Measurements from ENCODE around the gene OR6C65.
"Not testable (repeated sequence)": the region's sequence is repeated elsewhere in the genome, so short reads cannot be mapped to it uniquely, and the experiment has no call there.

OR6C65 gene
- total RNA-seq = 0 reads per million in 3 experiments

DNA sequence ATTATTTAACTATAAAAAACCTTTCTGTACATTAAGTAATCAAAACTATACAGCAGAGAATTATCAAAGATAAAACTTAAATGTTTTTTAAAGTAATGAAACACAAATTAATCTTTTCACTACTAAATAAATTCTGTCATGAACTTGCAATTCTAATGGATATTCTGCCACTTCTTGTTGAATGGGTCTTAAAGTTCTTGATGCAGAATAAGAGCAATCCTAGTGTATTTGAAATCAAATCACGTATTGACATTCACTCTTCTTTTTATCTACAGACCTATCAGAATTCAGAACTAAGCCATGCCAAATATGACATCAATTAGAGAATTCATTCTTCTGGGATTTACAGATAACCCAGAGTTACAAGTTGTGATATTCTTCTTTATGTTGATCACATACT is at the start of gene OR6C65:
Gene OR6C65, plus strand, starts transcription at position 301 of the 400 bp plus-strand sequence. Its CDS starts 0 bp downstream, at position 301.
- no peak for DNase-seq

GRCh38 chr12:55355338-55355737 is 45.0 kb upstream of the OR6C65 start:
- not testable (repeated sequence) for DNase-seq

DNA sequence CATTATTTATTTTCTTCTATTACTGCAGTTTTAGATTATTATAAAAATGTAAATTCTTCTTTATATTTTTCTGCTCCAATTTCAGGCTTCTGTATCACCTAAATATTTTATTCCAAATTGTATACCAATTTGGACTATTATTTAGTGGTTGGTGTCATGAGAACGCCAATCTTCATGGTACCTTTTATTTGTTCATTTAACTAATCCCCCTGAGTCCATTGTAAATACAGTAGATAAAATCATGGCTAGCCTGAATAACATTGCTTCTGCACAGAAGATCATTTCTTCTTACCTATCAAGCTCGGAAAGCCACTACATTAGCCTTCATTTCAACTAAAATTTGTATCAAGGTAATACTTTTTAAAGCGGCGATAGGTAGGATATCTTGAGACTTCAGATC is 37.7 kb upstream of the OR6C65 start, which contains the start of gene OR6C75:
Gene OR6C75, plus strand, starts transcription at position 301 of the 400 bp plus-strand sequence. CDS start 2,136 bp downstream, outside the sequence.
- no peak for DNase-seq

DNA sequence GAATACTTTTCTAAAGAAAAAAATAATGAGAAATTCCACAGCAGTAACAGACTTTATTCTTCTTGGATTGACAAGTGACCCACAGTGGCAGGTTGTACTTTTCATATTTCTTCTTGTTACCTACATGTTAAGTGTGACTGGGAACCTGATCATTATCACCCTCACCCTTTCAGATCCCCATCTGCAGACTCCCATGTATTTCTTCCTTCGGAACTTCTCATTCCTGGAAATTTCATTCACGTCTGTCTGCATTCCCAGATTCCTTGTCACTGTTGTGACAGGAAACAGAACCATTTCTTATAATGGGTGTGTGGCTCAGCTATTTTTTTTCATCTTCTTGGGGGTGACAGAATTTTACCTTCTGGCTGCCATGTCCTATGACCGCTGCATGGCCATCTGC is 35.2 kb upstream of the OR6C65 start:
- DNase-seq = no peak

- no peak for DNase-seq
Measured at GRCh38 chr12:55372521-55372920, 27.8 kb upstream of the OR6C65 start.

- no peak for DNase-seq
Measured at GRCh38 chr12:55385891-55386290, 14.4 kb upstream of the OR6C65 start.

GRCh38 chr12:55392032-55392795 is 8.1 kb upstream of the OR6C65 start:
- DNase-seq = no peak

GRCh38 chr12:55396326-55396725 is 4.0 kb upstream of the OR6C65 start:
- no peak for DNase-seq

GRCh38 chr12:55407866-55408265 is 7.5 kb downstream of the OR6C65 start:
- DNase-seq = no peak

DNA sequence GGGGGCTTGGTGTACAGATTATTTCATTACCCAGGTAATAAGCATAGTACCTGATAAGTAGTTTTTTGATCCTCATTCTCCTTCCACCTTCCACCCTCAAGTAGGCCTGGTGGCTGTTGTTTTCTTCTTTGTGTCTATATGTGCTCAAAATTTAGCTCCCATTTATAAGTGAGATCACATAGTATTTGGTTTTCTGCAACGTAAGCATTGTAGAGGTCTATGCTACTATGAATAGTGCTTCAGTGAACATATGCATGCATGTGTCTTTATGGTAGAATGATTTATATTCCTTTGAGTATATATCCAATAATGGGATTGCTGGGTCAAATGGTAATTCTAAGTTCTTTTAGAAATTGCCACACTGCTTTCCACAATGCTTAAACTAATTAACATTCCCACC is 8.8 kb downstream of the OR6C65 start:
- not testable (repeated sequence) for DNase-seq

DNA sequence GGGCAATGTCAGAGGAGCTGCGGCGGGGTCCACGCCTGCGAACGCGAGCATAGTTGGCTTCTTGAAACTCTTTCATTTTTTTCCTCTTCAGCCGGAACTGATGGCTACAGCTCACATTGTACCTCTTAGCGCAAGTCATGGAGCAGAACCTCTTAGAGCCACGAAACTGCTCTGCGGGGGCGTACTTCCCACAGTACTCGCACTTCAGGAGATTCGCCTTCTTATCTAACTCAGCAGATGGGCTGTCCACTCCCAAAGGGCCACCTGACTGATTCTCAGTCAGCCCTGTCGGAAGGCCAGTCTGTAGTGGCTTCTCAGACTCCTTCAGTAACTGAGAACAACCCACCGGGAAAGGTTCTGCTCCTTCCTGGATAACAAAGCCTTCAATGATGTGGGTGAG is 11.8 kb downstream of the OR6C65 start:
- not testable (repeated sequence) for DNase-seq

DNA sequence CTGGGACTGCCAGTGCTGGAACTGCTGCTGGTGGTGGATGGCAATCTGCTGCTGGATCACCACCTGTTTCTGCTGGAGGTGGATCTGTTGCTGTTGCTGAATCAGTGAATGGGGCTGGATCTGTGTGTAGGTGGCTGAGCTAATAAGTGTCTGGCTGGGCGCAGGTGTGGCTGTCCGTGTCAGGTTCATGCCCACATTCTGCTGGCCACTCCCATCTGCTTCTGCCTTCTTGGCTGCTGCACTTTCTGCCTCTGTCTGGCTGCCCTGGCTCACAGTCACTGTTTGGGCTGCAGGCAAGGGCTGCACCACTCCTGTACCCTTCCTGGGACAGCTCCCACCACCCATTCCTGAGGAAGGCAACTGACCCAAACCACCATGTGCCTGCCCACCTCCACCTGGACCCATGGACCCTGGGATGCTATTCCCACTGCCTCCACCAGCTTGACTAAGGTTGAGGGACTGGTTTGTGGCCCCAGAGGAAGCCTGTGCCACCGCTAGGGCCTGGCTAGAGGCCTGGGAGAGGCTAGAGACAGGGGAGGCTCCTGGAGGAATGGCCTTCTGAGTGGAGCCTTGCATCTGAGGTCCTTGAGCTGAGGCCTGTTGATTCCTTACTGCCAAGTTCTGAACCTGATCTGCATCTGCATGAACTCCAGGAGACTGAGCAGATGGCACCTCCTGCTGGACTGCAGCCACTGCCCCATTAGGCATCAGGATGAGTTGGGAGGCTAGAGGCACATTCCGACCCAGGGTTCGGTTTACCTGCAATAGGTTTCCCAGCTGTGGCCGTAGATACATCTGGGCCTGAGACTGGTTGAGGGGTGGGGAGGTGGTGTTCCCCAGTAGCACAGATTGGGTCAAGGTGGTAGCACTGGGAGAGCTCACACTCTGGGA is 13.4 kb downstream of the OR6C65 start:
- not testable (repeated sequence) for DNase-seq

- not testable (repeated sequence) for DNase-seq
Measured at GRCh38 chr12:55414396-55414823, 14.1 kb downstream of the OR6C65 start.

- DNase-seq = not testable (repeated sequence)
Measured at GRCh38 chr12:55414889-55415288, 14.6 kb downstream of the OR6C65 start.

DNA sequence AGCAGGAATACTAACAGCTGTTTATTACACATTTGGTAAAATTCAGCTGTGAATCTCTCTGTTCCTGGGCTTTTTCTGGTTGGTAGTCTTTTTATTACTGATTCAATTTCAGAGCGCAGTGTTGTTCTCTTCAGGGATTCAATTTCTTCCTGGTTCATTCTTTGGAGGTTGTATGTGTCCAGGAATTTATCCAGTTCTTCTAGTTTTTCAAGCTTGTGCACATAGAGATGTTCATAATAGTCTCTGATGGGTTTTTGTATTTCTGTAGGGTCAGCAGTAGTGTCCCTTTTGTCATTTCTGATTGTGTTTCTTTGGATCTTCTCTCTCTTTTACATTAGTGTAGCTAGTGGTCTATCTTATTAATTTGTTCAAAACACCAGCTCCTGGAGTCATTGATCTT is 16.6 kb downstream of the OR6C65 start:
- no peak for DNase-seq

DNA sequence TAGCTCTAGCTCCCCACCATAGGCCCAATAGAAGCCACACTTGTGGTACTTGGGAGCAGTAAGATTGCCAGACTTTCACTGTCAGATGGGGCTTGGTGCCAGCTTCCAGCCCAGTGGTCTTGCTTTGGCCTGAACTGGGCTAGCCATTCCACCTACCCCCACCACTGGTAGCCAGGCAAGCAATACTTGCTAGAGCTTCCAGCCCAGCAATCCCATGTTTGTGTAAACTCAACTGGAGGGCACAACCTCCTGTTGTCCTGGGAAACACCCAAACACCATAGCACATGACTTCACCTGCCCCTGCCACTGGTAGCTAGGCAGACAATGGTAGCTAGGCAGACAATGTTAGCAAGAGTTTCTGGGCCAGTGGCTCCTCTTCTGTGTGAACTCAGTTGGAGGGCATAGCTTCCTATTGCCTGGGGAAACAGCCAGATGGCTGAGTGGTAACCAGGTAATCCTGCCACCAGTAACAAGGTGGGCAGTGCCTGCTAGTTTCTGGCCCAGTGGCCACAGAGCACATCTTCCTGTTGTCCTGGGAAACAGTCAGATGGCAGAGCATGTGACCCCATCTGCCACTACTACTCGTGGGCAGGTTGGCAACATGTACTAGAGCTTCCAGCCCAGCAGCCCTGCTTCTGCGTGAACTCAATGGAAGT is 20.1 kb downstream of the OR6C65 start:
- DNase-seq = no peak

GRCh38 chr12:55425954-55426353 is 25.6 kb downstream of the OR6C65 start, which contains the start of gene OR6C76:
OR6C76 (plus strand) TSS chr12:55426254; CDS start chr12:55426254, 0 bp downstream.
- no peak for DNase-seq

DNA sequence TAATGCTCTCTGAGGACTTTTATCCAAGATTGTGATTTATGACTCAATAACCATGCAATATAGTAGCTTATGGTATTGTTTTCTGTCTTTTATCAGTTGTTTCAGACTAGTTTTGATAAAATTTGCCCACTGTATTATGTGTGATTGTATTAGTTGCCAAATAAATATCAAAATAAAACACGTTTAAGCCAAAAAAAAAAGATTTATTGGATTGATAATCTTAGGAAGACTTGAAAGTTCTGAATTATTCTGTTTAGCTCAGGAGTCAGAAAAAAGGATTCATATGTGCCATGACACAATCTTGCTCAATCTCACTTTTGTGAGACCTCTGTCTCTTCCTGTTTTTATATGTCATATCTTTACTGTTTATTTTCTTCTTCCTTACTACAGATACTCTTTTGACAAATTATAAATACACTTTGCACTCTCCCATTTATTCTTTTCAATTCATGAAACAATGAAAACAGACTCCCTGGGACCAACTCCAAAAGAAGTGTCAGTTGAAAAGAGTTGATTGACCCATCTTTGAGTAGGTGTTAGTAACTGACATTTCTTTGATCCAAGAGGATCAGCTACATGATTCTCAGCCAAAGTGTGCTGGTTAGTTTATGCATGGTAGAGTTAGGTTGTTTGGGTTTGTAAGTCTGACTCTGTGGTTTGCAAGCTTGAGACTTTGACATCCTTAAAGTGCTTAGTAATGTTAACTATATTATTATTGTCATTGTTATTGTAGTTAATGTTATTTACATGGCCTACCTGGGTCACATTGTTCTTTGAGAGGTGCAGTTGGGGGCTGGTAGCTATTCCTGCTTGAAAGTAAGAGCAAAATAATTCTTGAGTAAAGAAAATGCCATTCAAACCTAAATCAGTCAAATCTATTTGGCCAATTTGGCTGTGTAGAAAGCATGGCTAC is 28.3 kb downstream of the OR6C65 start:
- no peak for DNase-seq

- not testable (repeated sequence) for DNase-seq
Measured at GRCh38 chr12:55441233-55441632, 40.9 kb downstream of the OR6C65 start.

GRCh38 chr12:55443776-55444175 is 43.4 kb downstream of the OR6C65 start, which contains the start of gene OR6C2:
OR6C2 (plus strand) TSS chr12:55444076; CDS start chr12:55452214, 8,138 bp downstream.
- no peak for DNase-seq

DNA sequence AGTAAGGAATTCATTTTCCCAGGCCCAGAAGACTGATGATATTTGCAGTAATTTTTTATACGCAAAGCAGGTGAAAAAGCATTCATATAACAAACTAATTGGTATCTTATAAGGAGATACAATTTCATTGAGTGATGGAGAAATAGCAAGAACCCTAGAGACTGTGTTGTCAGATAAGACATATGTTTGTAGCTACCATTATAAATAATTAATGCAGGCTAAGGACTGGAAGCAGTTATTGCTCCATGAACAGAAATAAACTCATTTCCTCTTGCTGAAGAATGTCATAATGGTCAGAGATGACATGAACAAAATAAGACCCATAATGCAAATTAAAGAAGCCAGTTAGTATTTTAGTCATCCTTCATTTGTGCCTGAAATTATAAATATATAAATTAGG is 45.0 kb downstream of the OR6C65 start:
- DNase-seq = no peak

- DNase-seq = no peak
Measured at GRCh38 chr12:55446326-55446725, 46.0 kb downstream of the OR6C65 start.
